ENCODE data around the gene PLXNA2.

The PLXNA2 gene

DNA sequence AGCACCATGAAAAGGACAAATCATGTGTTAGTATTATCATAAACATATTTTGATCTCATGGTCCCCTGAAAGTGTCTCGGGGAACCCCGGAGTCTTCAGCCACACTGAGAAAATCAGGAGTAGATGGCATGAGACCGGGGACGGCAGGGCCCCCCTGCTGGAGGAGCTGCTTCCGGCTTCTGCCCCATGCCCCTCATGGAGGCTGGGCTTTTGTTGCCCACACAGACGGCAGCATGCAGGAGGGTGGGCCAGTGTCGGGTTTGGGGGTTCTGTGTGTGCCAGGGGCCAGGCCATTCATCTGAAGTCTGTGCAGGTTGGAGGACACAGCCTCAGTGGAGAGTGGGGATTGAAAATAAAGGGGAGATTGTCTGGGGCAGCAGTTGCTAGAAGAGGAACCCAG, 258.2 kb downstream of the PLXNA2 start:
- no peak for DNase-seq

DNA sequence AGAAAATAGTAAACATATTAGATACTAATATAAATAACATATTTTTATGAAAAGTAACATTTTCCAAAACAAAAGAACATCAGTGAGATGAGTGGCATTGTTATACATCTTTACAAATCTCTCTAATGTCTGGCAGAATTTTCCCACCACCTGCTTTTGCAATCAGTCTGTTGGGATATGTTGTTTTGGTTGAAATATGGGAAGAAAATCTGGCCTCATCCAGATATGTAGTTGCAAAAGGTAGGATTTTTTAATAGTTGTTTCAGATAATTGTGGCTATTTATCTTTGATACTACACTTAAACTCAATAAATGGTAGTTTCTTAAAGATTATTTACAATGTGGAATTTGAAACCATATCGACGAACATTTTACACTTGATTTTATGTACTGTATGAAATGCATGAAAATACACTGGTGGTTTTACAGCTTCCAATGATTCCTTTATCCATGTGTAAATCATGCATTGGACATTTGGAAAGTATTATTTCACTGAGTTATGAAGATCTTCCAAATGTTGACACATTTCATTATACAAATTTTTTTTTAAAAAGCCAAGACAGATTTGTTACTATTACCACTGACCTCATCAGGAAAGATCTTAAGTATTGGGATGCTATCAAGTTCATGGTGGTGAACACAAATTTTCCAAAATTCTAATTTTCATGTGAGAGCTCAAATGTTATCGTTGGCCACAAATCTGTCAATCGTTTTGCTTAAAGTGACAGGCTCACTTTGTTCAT, 259.2 kb downstream of the PLXNA2 start:
- DNase-seq: no peak

DNA sequence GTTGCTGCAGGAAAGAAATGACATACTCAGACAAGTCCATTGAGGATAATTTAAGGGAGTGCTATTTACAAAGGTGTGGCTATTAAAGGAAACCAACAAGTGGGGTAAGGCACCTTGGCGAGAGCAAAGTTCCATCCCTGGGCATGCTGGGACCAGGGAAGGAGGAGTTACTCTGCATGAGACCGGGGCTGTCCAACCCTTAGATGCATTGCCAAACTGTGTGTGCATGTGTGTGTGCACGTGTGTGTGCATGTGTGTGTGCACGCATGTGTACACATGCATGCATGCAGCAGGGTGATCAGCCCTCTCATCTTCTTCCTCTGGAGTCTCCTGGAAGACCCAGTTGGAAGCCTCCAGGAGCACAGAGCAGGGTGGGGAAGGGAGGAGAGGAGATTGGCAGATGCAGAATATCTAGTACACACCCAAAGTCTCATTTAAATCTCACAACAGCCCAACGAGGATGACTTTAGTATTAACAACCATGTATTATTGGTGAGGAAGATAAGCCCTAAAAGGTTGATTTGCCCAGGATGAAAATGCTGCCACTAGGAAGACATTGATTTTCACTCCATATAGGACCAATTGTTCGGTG, 261.0 kb downstream of the PLXNA2 start:
- no peak for DNase-seq

DNA sequence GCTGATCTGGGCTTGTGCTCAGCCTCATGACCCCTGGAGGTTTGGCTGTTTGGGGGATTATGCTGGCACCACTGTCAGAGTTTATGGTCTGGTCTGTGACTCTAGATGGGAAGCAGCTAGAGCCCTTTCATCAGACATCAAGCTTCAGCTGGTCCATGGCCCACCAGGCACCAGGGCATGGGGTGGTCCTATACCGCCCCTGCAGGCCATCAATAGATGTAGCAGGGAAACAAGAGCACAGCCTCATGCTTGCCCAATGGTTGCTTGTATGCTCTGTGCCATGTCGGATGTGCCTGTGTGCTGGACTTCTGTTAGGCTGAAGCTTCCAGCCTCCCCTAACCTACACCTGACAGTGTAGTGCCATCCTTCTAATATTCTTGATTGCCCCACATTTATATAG, 262.2 kb downstream of the PLXNA2 start:
- no peak for DNase-seq

DNA sequence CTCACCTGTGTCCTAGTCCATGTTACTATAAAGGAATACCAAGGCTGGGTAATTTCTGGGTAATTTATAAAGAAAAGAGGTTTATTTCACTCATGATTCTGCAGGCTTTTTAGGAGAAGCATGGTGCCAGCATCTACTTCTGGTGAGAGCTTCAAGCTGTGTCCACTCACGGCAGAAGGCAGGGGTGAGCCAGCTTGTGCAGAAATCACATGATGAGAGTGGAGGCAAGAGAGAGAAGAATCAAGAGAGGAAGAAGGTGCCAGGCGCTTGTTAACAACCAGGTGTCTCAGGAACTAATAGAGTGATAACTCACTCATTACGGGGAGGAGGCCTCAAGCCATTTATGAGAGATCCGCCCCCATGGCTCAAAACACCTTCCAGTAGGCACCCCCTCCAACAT, 265.7 kb downstream of the PLXNA2 start:
- DNase-seq: no peak

DNA sequence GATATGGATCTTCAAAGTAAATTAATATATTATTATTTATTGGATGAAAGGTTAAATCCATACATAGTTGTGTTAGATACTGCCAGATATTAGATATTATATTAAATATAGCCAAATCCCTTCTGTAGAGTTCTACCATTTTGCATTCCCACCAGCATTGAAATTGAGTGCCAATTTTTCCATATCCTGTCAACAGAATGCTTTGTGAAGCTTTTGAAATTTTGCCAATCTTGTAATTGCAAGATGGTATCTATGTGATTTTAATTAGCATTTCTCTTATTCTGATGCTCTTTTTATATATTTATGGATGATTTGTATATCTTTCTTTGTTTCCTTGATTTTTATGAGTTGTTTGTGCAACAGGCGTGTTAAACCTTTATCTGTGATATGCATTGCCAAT, 266.3 kb downstream of the PLXNA2 start:
- DNase-seq: no peak

DNA sequence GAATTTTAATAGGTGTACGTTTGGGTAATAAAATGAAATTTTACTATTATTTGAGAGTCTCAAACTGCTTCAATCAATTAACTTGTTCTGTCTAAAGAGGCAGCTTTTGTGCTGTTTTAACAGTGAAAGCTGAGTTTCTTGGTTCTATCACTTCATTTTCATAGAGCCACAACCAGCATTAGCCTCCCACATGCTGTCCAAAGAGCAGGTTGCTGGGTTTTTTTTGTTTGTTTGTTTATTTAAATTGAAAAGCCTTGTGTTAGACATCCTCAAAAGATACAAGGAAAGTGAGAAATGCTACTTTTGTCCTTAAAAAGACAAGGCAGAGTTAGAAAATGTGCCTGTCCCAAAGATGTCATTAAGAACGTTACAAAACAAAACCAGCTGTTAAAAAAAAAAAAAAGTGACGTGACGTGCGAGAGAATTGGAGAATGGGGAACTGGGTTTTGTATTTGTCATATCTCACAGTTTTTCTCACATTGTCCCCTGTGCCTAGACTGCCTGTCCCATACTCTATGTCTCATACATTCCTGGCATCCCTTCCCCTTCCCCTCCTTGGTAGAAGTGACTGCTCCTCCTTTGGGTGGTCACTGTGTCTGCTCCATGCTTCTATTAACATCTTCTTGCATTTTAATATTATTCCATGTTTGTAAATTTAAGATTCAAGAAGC, 270.2 kb downstream of the PLXNA2 start:
- DNase-seq: no peak

DNA sequence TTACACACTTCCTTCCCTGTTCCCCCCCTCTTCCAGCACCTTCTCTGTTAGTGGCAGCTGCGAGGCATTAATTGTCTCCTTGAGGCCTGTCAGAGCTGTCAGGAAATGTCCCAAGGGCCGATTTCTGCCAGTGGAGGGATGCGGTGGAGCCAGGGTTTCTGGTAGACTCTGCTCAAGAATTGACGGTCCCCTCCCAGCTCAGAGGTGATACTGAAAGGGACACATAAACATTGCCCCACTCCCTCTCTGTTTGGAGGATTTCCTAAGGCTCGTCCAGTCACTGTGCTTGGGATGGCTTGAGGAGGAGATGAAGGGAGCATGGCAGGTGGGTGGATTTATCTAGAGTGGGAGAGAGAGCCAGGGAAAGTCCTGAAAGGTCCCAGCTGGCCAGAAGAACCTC, 271.8 kb downstream of the PLXNA2 start:
- no peak for DNase-seq

All from stimulated activated CD4-positive, alpha-beta T cell treated with anti-CD3 and anti-CD28 coated beads, Interleukin-12 subunit alpha, Interleukin-12 subunit beta, amount 100 ng/mL, for 4 hours (primary cell).